CD14-positive monocyte (primary cell): ENCODE data around the gene ESRRG. TPM values are rescaled to one million over a fixed set of nuclear protein-coding genes. Genes with fewer than 3 reads are reported as not detected.

Source experiments
- DNase-seq, 3 donors: peaks; one replicate each; pipeline ENCODE4 v3.0.0-alpha.2; 2011 to 2022
- H2AFZ ChIP-seq: 2 replicates; pipeline ENCODE4 v1.6.0; 2012; ENCODE audit warnings: mild to moderate bottlenecking, low read depth, low read length, inconsistent platforms; ENCODE audit not compliant: insufficient read depth, poor library complexity, severe bottlenecking
- H3K27ac ChIP-seq, 2 donors: 1 replicate in 1 of 2; 2 replicates in 1 of 2; pipeline ENCODE4 v1.5.1; 2012 to 2013; ENCODE audit warnings: low read length in 2 of 2, control low read depth in 1 of 2, inconsistent platforms in 1 of 2, low read depth in 1 of 2, mild to moderate bottlenecking in 1 of 2
- H3K27me3 ChIP-seq, 2 donors: one replicate each; pipeline versions ENCODE4 v1.6.0 to v1.6.1; 2011 to 2013; ENCODE audit warnings: low read length in 2 of 2; ENCODE audit not compliant: control insufficient read depth in 2 of 2, insufficient read depth in 2 of 2
- H3K36me3 ChIP-seq, 2 donors: replicated peaks in 1 of 2; 1 replicate in 1 of 2; 2 replicates in 1 of 2; pipeline versions ENCODE4 v1.5.1 to v1.6.1; 2012 to 2013; ENCODE audit warnings: low read length in 2 of 2, control low read depth in 1 of 2, inconsistent platforms in 1 of 2, mild to moderate bottlenecking in 1 of 2; ENCODE audit not compliant: insufficient read depth in 2 of 2, control insufficient read depth in 1 of 2
- H3K4me1 ChIP-seq, 2 donors: 1 replicate in 1 of 2; 2 replicates in 1 of 2; pipeline versions ENCODE4 v1.5.1 to v1.6.1; 2012 to 2013; ENCODE audit warnings: low read length in 2 of 2, control low read depth in 1 of 2, inconsistent platforms in 1 of 2, mild to moderate bottlenecking in 1 of 2, moderate library complexity in 1 of 2; ENCODE audit not compliant: insufficient read depth in 2 of 2, control insufficient read depth in 1 of 2
- H3K4me2 ChIP-seq: replicated peaks from 2 replicates; pipeline ENCODE3; 2012; ENCODE audit warnings: low read length, moderate library complexity, mild to moderate bottlenecking; ENCODE audit not compliant: poor library complexity, severe bottlenecking; ENCODE audit errors: extremely low read depth
- H3K4me3 ChIP-seq, 3 experiments: fragments of 200-600 bp in 1 of 3; sonication (generic) in 1 of 3; replicated peaks in 1 of 3; 1 replicate in 2 of 3; 2 replicates in 1 of 3; pipeline ENCODE4 v1.5.1; 2011 to 2013; ENCODE audit warnings: low read length in 3 of 3, mild to moderate bottlenecking in 3 of 3, control low read depth in 2 of 3, low read depth in 2 of 3, inconsistent platforms in 1 of 3, moderate library complexity in 1 of 3
- H3K79me2 ChIP-seq: 2 replicates; pipeline ENCODE4 v1.6.0; 2012; ENCODE audit warnings: mild to moderate bottlenecking, control low read depth, inconsistent platforms, low read length, moderate library complexity; ENCODE audit not compliant: insufficient read depth
- H3K9ac ChIP-seq: 2 replicates; pipeline ENCODE4 v1.6.0; 2017; ENCODE audit warnings: low read length, mild to moderate bottlenecking; ENCODE audit not compliant: insufficient read depth, poor library complexity, severe bottlenecking
- H3K9me3 ChIP-seq, 2 donors: replicated peaks in 1 of 2; 1 replicate in 1 of 2; 2 replicates in 1 of 2; pipeline versions ENCODE4 v1.5.1 to v1.6.1; 2012 to 2013; ENCODE audit warnings: low read length in 2 of 2, control low read depth in 1 of 2; ENCODE audit not compliant: control insufficient read depth in 1 of 2, insufficient read depth in 1 of 2
- H4K20me1 ChIP-seq: 2 replicates; pipeline ENCODE4 v1.6.0; 2012; ENCODE audit warnings: mild to moderate bottlenecking, low read length, control low read depth, moderate library complexity; ENCODE audit not compliant: insufficient read depth
- H3K27ac Mint-ChIP-seq, 7 donors: one replicate each; pipeline ENCODE4 v1.8.0; 2020; ENCODE audit warnings: mild to moderate bottlenecking in 7 of 7, mixed read lengths in 7 of 7, moderate library complexity in 6 of 7, inconsistent platforms in 2 of 7
- H3K27me3 Mint-ChIP-seq, 3 donors: one replicate each; pipeline ENCODE4 v1.8.0; 2021 to 2022; ENCODE audit warnings: low read depth in 3 of 3, mild to moderate bottlenecking in 3 of 3, mixed read lengths in 3 of 3, moderate library complexity in 3 of 3, inconsistent platforms in 1 of 3
- H3K36me3 Mint-ChIP-seq, 2 donors: one replicate each; pipeline ENCODE4 v1.8.0; 2020; ENCODE audit warnings: mixed read lengths in 2 of 2, inconsistent platforms in 1 of 2, mild to moderate bottlenecking in 1 of 2
- H3K4me1 Mint-ChIP-seq: one replicate; pipeline ENCODE4 v1.8.0; 2020; ENCODE audit warnings: mild to moderate bottlenecking, mixed read lengths
- H3K4me3 Mint-ChIP-seq, 2 donors: one replicate each; pipeline ENCODE4 v1.8.0; 2020; ENCODE audit warnings: mild to moderate bottlenecking in 2 of 2, mixed read lengths in 2 of 2, moderate library complexity in 1 of 2
- H3K9me3 Mint-ChIP-seq, 7 donors: one replicate each; pipeline ENCODE4 v1.8.0; 2020 to 2022; ENCODE audit warnings: mixed read lengths in 7 of 7, mild to moderate bottlenecking in 6 of 7, moderate library complexity in 6 of 7, inconsistent platforms in 2 of 7
- WGBS: methylation state at CpG from one replicate; pipeline ENCODE4 v1.1.5; 2013; ENCODE audit warnings: missing lambda C conversion rate; ENCODE audit not compliant: insufficient coverage; 5-methylcytosine and 5-hydroxymethylcytosine counted together
- intact Hi-C, 2 donors: fragments of 100-400 bp; cut with micrococcal nuclease; formaldehyde crosslinking; loops; one replicate each; pipeline versions ENCODE4 v1.15.0 to v1.15.1; 2023
- polyA plus RNA-seq, 3 donors: library from polyadenylated mRNA; depleted of rRNA in 1 of 3; unstranded in 2 of 3; stranded (reverse) in 1 of 3; fragments of 300-500 nt in 2 of 3; fragments of >200 nt in 1 of 3; fragmentation: Illumina TruSeq in 2 of 3; gene quantifications; 1 replicate in 2 of 3; 2 replicates in 1 of 3; pipeline ENCODE4 v1.2.3, GENCODE V29; 2012 to 2021
- TF ChIP-seq, protein P1 (sequence below): fragments of 200-600 bp; IDR thresholded peaks from one replicate; pipeline ENCODE4 v1.8.0; 2022; ENCODE audit warnings: antibody characterized with exemption, mild to moderate bottlenecking

The ESRRG gene
- polyA plus RNA-seq, 3 donors = not detected

DNA sequence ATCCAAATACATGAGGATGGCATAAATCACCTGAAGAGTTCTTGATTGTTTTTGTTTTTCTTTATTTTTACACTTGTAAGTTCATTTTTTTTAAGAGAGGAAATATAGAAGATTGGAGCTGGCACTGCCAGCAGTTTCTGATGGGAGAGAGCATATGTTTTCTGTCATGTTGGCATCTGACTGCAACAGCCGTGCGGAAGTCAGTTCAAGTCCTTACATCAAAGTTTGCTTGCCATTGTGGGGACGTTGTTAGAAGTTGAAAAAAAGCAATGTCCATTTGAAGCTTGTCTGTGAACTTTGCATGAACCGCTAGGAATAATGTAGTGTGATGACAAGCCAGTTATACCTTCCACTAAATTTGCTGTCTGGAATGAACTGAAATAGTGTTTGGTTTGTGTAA, 173.4 kb downstream of the ESRRG start:
- H3K79me2 ChIP-seq = no peaks in the 10 kb centered on the region
- H2AFZ ChIP-seq = no peak overlapping the region
- H3K36me3 ChIP-seq = no peaks in the 10 kb centered on the region
- H3K4me3 ChIP-seq = no peak overlapping the region
- Mint-ChIP-seq H3K27me3 (peaks cover 0 to 4% (median 0%) of the 10 kb centered on the region in 3 donors), H3K4me3 (no peak overlapping the region), H3K4me1 (no peaks in the 10 kb centered on the region), H3K36me3 (no peaks in the 10 kb centered on the region), H3K9me3 (no peaks in the 10 kb centered on the region), H3K27ac (no peak overlapping the region)
- H3K9me3 ChIP-seq = no peaks in the 10 kb centered on the region
- TF ChIP-seq, protein P1, sequence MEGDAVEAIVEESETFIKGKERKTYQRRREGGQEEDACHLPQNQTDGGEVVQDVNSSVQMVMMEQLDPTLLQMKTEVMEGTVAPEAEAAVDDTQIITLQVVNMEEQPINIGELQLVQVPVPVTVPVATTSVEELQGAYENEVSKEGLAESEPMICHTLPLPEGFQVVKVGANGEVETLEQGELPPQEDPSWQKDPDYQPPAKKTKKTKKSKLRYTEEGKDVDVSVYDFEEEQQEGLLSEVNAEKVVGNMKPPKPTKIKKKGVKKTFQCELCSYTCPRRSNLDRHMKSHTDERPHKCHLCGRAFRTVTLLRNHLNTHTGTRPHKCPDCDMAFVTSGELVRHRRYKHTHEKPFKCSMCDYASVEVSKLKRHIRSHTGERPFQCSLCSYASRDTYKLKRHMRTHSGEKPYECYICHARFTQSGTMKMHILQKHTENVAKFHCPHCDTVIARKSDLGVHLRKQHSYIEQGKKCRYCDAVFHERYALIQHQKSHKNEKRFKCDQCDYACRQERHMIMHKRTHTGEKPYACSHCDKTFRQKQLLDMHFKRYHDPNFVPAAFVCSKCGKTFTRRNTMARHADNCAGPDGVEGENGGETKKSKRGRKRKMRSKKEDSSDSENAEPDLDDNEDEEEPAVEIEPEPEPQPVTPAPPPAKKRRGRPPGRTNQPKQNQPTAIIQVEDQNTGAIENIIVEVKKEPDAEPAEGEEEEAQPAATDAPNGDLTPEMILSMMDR = no peak
- no peak overlapping the region for H3K4me2 ChIP-seq
- no peaks in the 10 kb centered on the region for H3K4me1 ChIP-seq
- intact Hi-C loops = no loop called here
- 85% methylated on average over 4 of the region's 4 CpGs for WGBS
- H3K27me3 ChIP-seq = no peaks in the 10 kb centered on the region
- H4K20me1 ChIP-seq = no peaks in the 10 kb centered on the region
- H3K27ac ChIP-seq = no peak overlapping the region
- H3K9ac ChIP-seq = no peak overlapping the region
- DNase-seq = no peak

DNA sequence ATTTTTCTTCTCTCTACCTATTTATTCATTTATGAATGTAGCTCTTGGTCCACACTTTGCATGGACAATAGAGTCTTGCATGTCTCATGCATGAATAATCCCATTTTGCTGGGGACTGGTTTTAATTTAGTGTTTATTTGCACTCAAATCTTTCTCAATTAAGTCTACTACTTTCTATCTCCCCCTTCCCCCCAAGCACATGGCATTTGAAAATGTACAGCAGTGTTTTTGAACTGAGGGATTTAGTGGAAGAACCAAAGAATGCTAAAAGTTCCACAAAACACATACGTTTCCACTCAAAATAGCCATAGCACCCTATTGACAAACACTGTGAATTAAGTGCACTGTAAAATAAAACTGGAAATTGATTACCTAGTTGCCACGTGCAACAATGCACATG, 180.5 kb downstream of the ESRRG start:
- no peak overlapping the region for H3K4me2 ChIP-seq
- H3K9ac ChIP-seq = no peak overlapping the region
- TF ChIP-seq, protein P1 = no peak
- Mint-ChIP-seq H3K4me1 (no peaks in the 10 kb centered on the region), H3K27me3 (no peaks in the 10 kb centered on the region), H3K36me3 (no peaks in the 10 kb centered on the region), H3K27ac (no peak overlapping the region), H3K9me3 (peaks cover 0 to 2% (median 0%) of the 10 kb centered on the region in 7 donors), H3K4me3 (no peak overlapping the region)
- no peaks in the 10 kb centered on the region for H3K36me3 ChIP-seq
- no peaks in the 10 kb centered on the region for H3K9me3 ChIP-seq
- no peaks in the 10 kb centered on the region for H3K4me1 ChIP-seq
- no peaks in the 10 kb centered on the region for H3K27me3 ChIP-seq
- H2AFZ ChIP-seq = no peak overlapping the region
- H3K79me2 ChIP-seq = no peaks in the 10 kb centered on the region
- intact Hi-C loops = no loop called here
- no peak overlapping the region for H3K4me3 ChIP-seq
- no CpG with 5 or more reads among the region's 2 CpGs for WGBS
- no peak overlapping the region for H3K27ac ChIP-seq
- no peaks in the 10 kb centered on the region for H4K20me1 ChIP-seq
- DNase-seq = no peak
